ENCODE data around the gene REEP6.
"Not testable (repeated sequence)": the region's sequence is repeated elsewhere in the genome, so short reads cannot be mapped to it uniquely, and the experiment has no call there.

The REEP6 gene

GRCh38 chr19:1496714-1497577 lies 6.0 kb downstream of the REEP6 start:
- no peak for DNase-seq (ENCODE audit: low spot score)
- TF ChIP-seq CTCF (IDR thresholded peaks at IDR 0.05; ENCODE audit: extremely low read depth, missing control alignments) = no peak

GRCh38 chr19:1497578-1498235 lies 6.7 kb downstream of the REEP6 start:
- no peak for TF ChIP-seq CTCF (IDR thresholded peaks at IDR 0.05; ENCODE audit: extremely low read depth, missing control alignments)
- no peak for DNase-seq (ENCODE audit: low spot score)

- DNase-seq (ENCODE audit: low spot score) = not testable (repeated sequence)
Observed at GRCh38 chr19:1499231-1499630, 8.2 kb downstream of the REEP6 start.

GRCh38 chr19:1501200-1501595 lies 10.2 kb downstream of the REEP6 start:
- TF ChIP-seq CTCF (IDR thresholded peaks at IDR 0.05; ENCODE audit: extremely low read depth, missing control alignments) = no peak
- DNase-seq (ENCODE audit: low spot score) = no peak

- no peak for DNase-seq (ENCODE audit: low spot score)
- no peak for TF ChIP-seq CTCF (IDR thresholded peaks at IDR 0.05; ENCODE audit: extremely low read depth, missing control alignments)
Observed at GRCh38 chr19:1502433-1503088, 11.6 kb downstream of the REEP6 start.

- peak; percentile 84 for DNase-seq (ENCODE audit: low spot score)
- peak; percentile 67 for TF ChIP-seq CTCF (IDR thresholded peaks at IDR 0.05; ENCODE audit: extremely low read depth, missing control alignments)
Observed at GRCh38 chr19:1503089-1503924, 12.3 kb downstream of the REEP6 start.

- no peak for DNase-seq (ENCODE audit: low spot score)
- TF ChIP-seq CTCF (IDR thresholded peaks at IDR 0.05; ENCODE audit: extremely low read depth, missing control alignments) = no peak
Observed at GRCh38 chr19:1503925-1504773, 13.2 kb downstream of the REEP6 start.

Measured in GM20000 (cell line).